OCI-LY3 (cell line): ENCODE measurements around the gene TRIM16.
"Not testable (repeated sequence)": the region's sequence is repeated elsewhere in the genome, so short reads cannot be mapped to it uniquely, and the experiment has no call there.

Experiments used
- H2AFZ ChIP-seq: fragments of 200-600, 300-600 bp; shearing (Covaris generic); 2 replicates; pipeline ENCODE4 v1.6.0; 2014; ENCODE audit warnings: antibody characterized with exemption, low read depth, low read length
- H3K27ac ChIP-seq: fragments of 200-600, 300-600 bp; sonication (generic); 2 replicates; pipeline ENCODE4 v1.5.1; 2014; ENCODE audit warnings: mild to moderate bottlenecking, low read length, moderate library complexity, mixed read lengths
- H3K27me3 ChIP-seq: fragments of 200-600, 300-600 bp; sonication (generic); 2 replicates; pipeline ENCODE4 v1.6.1; 2014; ENCODE audit warnings: low read depth, low read length, mixed read lengths
- H3K36me3 ChIP-seq: fragments of 200-600, 300-600 bp; sonication (generic); replicated peaks from 2 replicates; pipeline ENCODE3; 2014; ENCODE audit warnings: low read depth, low read length, mixed read lengths
- H3K4me1 ChIP-seq: fragments of 300-600, 200-600 bp; sonication (generic); 2 replicates; pipeline ENCODE4 v1.6.1; 2014; ENCODE audit warnings: low read length, mixed read lengths
- H3K4me2 ChIP-seq: fragments of 200-600, 300-600 bp; sonication (generic); 2 replicates; pipeline ENCODE4 v1.6.1; 2014; ENCODE audit warnings: low read length, mixed read lengths
- H3K4me3 ChIP-seq: fragments of 300-600, 200-600 bp; sonication (generic); 2 replicates; pipeline ENCODE4 v1.5.1; 2014; ENCODE audit warnings: antibody characterized with exemption, mild to moderate bottlenecking, low read length, moderate library complexity
- H3K79me2 ChIP-seq: fragments of 300-600, 200-600 bp; shearing (Covaris generic); 2 replicates; pipeline ENCODE4 v1.6.1; 2014; ENCODE audit warnings: mild to moderate bottlenecking, low read length, mixed read lengths
- H3K9ac ChIP-seq: fragments of 300-600, 200-600 bp; shearing (Covaris generic); 2 replicates; pipeline ENCODE4 v1.6.0; 2014; ENCODE audit warnings: mild to moderate bottlenecking, low read length, moderate library complexity
- H3K9me3 ChIP-seq: fragments of 200-600, 300-600 bp; shearing (Covaris generic); 2 replicates; pipeline ENCODE4 v1.6.1; 2014; ENCODE audit warnings: low read length, mixed read lengths; ENCODE audit not compliant: insufficient read depth
- H4K20me1 ChIP-seq: fragments of 200-600, 300-600 bp; sonication (generic); 2 replicates; pipeline ENCODE4 v1.6.1; 2016; ENCODE audit warnings: low read length, mixed read lengths; ENCODE audit not compliant: insufficient read depth
- CTCF ChIP-seq: fragments of 200-600, 300-600 bp; sonication (generic); IDR thresholded peaks from 2 replicates; pipeline ENCODE4 v1.5.1; 2014; ENCODE audit warnings: antibody characterized with exemption, low read length, low read depth
- EZH2phosphoT487 ChIP-seq: fragments of 200-600 bp; shearing (Covaris generic); IDR thresholded peaks from 2 replicates; pipeline ENCODE4 v1.6.1; 2018; ENCODE audit warnings: antibody characterized with exemption, mixed run types, low read depth

TRIM16 gene

GRCh38 chr17:15654886-15655561 is 29.1 kb downstream of the TRIM16 start:
- H3K9me3 ChIP-seq = no peaks in the 10 kb centered on the region
- H4K20me1 ChIP-seq = no peaks in the 10 kb centered on the region
- no peaks in the 10 kb centered on the region for H3K79me2 ChIP-seq
- no peaks in the 10 kb centered on the region for H3K4me1 ChIP-seq
- H3K27ac ChIP-seq = no peak overlapping the region
- TF ChIP-seq EZH2phosphoT487 (no peak), CTCF (no peak)
- no peak overlapping the region for H3K4me2 ChIP-seq
- H3K36me3 ChIP-seq = no peaks in the 10 kb centered on the region
- no peak overlapping the region for H3K4me3 ChIP-seq
- no peak overlapping the region for H3K9ac ChIP-seq
- H2AFZ ChIP-seq = no peak overlapping the region
- H3K27me3 ChIP-seq = no peaks in the 10 kb centered on the region

- not testable (repeated sequence) for H2AFZ ChIP-seq, H3K9ac ChIP-seq, H3K27me3 ChIP-seq, H3K9me3 ChIP-seq, H3K4me3 ChIP-seq, H3K4me2 ChIP-seq, H3K36me3 ChIP-seq, H3K79me2 ChIP-seq, H3K4me1 ChIP-seq, H3K27ac ChIP-seq, H4K20me1 ChIP-seq
Measured at GRCh38 chr17:15654401-15654800, 29.7 kb downstream of the TRIM16 start.

DNA sequence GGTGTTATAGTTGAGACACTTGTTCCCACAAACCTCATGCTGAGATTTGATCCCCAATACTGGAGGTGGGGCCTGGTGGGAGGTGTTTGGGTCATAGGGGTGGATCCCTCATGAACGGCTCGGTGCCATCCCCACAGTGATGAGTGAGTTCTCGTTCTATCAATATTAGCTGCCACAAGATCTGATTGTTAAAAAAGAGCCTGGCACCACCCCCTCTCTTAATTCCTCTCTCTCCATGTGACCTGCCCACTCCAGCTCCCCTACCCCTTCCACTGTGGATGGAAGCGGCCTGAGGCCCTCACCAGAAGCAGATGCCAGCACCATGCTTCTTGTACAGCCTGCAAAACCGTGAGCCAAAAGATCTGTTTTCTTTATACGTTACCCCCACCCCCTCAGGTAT is 31.2 kb downstream of the TRIM16 start:
- no peak overlapping the region for H3K4me2 ChIP-seq
- no peak overlapping the region for H3K27ac ChIP-seq
- no peak overlapping the region for H3K9ac ChIP-seq
- H3K4me3 ChIP-seq = no peak overlapping the region
- no peaks in the 10 kb centered on the region for H3K36me3 ChIP-seq
- H2AFZ ChIP-seq = no peak overlapping the region
- no peaks in the 10 kb centered on the region for H3K9me3 ChIP-seq
- H3K27me3 ChIP-seq = no peaks in the 10 kb centered on the region
- TF ChIP-seq CTCF (no peak), EZH2phosphoT487 (no peak)
- H3K79me2 ChIP-seq = no peaks in the 10 kb centered on the region
- no peaks in the 10 kb centered on the region for H4K20me1 ChIP-seq
- no peaks in the 10 kb centered on the region for H3K4me1 ChIP-seq

DNA sequence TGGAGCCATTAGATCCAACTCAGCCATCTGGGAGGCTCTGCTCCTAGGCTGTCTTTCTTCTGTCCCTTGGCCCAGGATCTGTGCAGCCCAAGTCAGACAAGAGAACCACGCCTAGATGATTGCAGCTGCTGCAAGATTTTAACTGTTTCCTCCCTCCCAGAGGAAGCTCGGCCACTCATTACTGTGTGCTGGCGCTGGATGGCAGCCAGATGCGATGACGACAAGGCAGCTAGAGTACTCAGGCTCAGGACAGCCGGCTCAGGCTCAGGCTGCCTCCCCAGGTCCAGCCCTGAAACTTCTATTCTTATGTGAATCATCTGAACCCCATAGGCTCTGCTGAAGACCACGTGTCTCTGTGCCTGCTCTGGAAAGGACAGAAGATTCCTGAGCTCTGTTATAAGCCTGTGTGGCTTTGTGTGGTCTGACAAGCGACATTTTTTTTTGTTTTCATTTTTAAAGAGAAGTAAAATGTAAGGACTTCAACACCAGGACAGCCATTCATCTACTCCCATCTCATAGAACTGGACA is 32.5 kb downstream of the TRIM16 start:
- no peaks in the 10 kb centered on the region for H3K27me3 ChIP-seq
- no peak overlapping the region for H3K9ac ChIP-seq
- no peaks in the 10 kb centered on the region for H3K4me1 ChIP-seq
- no peak overlapping the region for H2AFZ ChIP-seq
- H3K27ac ChIP-seq = no peak overlapping the region
- H3K9me3 ChIP-seq = no peaks in the 10 kb centered on the region
- no peaks in the 10 kb centered on the region for H3K79me2 ChIP-seq
- H3K4me2 ChIP-seq = no peak overlapping the region
- no peaks in the 10 kb centered on the region for H4K20me1 ChIP-seq
- TF ChIP-seq CTCF (no peak), EZH2phosphoT487 (no peak)
- H3K4me3 ChIP-seq = no peak overlapping the region
- no peaks in the 10 kb centered on the region for H3K36me3 ChIP-seq
